CD4-positive, CD25-positive, alpha-beta regulatory T cell (primary cell): Measurements from ENCODE around the gene CLCN3. TPM values are rescaled to one million over a fixed set of nuclear protein-coding genes. Genes with fewer than 3 reads are reported as not detected.
A peak's percentile ranks its signal among the peaks of the same experiment; 100 is the strongest.

Experiments used
- ATAC-seq, 2 donors: fragments of 150-1000 bp; cut with Tn5 transposase; one replicate each; pipeline ENCODE4 v1.10.0; 2021; ENCODE audit warnings: low read depth in 2 of 2, moderate number of reproducible peaks in 2 of 2, moderate library complexity in 1 of 2
- DNase-seq, 3 donors: peaks; one replicate each; pipeline versions ENCODE4 v3.0.0 to v3.0.0-alpha.2; 2012 to 2022; ENCODE audit warnings: mixed read lengths in 1 of 3
- H3K27ac ChIP-seq: one replicate; pipeline ENCODE4 v1.7.0; 2013; ENCODE audit warnings: mild to moderate bottlenecking, low read length; ENCODE audit not compliant: insufficient read depth, poor library complexity, severe bottlenecking
- H3K27me3 ChIP-seq: one replicate; pipeline ENCODE4 v1.7.0; 2013; ENCODE audit warnings: low read length; ENCODE audit not compliant: control insufficient read depth, insufficient read depth
- H3K36me3 ChIP-seq: one replicate; pipeline ENCODE4 v1.7.0; 2013; ENCODE audit warnings: mild to moderate bottlenecking, low read length, moderate library complexity; ENCODE audit not compliant: control insufficient read depth, insufficient read depth
- H3K4me1 ChIP-seq: 2 replicates; pipeline ENCODE4 v1.7.0; 2013; ENCODE audit warnings: mild to moderate bottlenecking, low read length; ENCODE audit not compliant: insufficient read depth, control insufficient read depth, poor library complexity, severe bottlenecking
- H3K4me3 ChIP-seq: one replicate; pipeline ENCODE4 v1.7.0; 2013; ENCODE audit warnings: low read depth, mild to moderate bottlenecking, low read length, moderate library complexity
- H3K9me3 ChIP-seq, 2 experiments: 1 replicate in 1 of 2; 2 replicates in 1 of 2; pipeline ENCODE4 v1.7.0; 2013; ENCODE audit warnings: low read length in 2 of 2, mild to moderate bottlenecking in 1 of 2, moderate library complexity in 1 of 2; ENCODE audit not compliant: control insufficient read depth in 2 of 2
- H3K27ac Mint-ChIP-seq, 3 donors: one replicate each; pipeline ENCODE4 v1.8.0; 2020 to 2022; ENCODE audit warnings: mild to moderate bottlenecking in 3 of 3, mixed read lengths in 3 of 3, moderate library complexity in 2 of 3
- H3K27me3 Mint-ChIP-seq: one replicate; pipeline ENCODE4 v1.8.0; 2022; ENCODE audit warnings: mild to moderate bottlenecking, mixed read lengths
- H3K36me3 Mint-ChIP-seq: one replicate; pipeline ENCODE4 v1.8.0; 2020; ENCODE audit warnings: mixed read lengths
- H3K4me1 Mint-ChIP-seq, 4 donors: one replicate each; pipeline ENCODE4 v1.8.0; 2020 to 2022; ENCODE audit warnings: mixed read lengths in 4 of 4, mild to moderate bottlenecking in 1 of 4
- H3K4me3 Mint-ChIP-seq, 4 donors: one replicate each; pipeline ENCODE4 v1.8.0; 2020 to 2022; ENCODE audit warnings: mild to moderate bottlenecking in 4 of 4, mixed read lengths in 4 of 4, moderate library complexity in 3 of 4
- H3K9me3 Mint-ChIP-seq, 7 donors: one replicate each; pipeline ENCODE4 v1.8.0; 2020 to 2022; ENCODE audit warnings: mixed read lengths in 7 of 7, mild to moderate bottlenecking in 3 of 7, moderate library complexity in 2 of 7
- polyA plus RNA-seq, 4 donors: library from polyadenylated mRNA; unstranded; fragments of 300-500 nt; fragmentation: Illumina TruSeq; gene quantifications; one replicate each; pipeline ENCODE4 v1.2.3, GENCODE V29; 2021
- total RNA-seq: library from RNA; stranded (reverse); gene quantifications from one replicate; pipeline ENCODE4 v1.2.3, GENCODE V29; 2022

Gene CLCN3
- total and polyA plus RNA-seq, 5 donors from 2014 or later: 6.3 to 17.0 (median 9.8) TPM

DNA sequence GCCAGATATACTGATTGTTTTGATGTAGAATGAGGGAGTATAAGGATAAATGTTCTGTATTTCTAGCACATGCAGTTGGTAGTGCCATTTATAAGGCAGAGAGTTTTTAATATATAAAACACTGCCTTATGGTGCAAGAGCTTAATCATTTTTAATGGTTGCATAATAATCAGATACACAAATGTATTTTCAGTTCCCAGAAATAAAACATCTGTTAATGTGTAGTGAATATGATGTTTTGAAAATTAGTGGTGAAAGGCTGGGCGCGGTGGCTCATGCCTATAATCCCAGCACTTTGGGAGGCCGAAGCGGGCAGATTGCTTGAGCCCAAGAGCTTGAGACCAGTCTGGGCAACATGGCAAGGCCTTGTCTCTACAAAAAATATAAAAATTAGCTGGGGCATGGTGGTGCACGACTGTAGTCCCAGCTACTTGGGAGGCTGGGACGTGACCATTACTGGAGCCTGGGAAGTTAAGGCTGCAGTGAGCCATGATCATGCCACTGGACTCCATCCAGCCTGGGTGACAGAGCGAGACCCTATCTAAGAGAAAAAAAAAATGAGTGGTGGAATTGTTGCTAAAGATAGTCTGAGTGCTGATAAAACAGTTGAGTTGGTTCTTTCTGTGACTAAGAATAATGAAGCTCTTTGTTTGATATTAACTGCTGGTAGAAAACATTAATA, 29.3 kb downstream of the CLCN3 start:
- Histone ChIP-seq H3K27ac (no peak overlapping the region), H3K36me3 (peaks cover 13% of the 10 kb centered on the region), H3K4me3 (no peak overlapping the region), H3K4me1 (no peaks in the 10 kb centered on the region), H3K27me3 (no peaks in the 10 kb centered on the region), H3K9me3 (no peaks in the 10 kb centered on the region)
- ATAC-seq: no peak
- Mint-ChIP-seq H3K27me3 (no peaks in the 10 kb centered on the region), H3K4me1 (peaks cover 21 to 31% (median 26%) of the 10 kb centered on the region in 4 donors), H3K36me3 (peaks cover 22% of the 10 kb centered on the region), H3K4me3 (no peak overlapping the region), H3K27ac (no peak overlapping the region), H3K9me3 (no peaks in the 10 kb centered on the region)
- DNase-seq: no peak

DNA sequence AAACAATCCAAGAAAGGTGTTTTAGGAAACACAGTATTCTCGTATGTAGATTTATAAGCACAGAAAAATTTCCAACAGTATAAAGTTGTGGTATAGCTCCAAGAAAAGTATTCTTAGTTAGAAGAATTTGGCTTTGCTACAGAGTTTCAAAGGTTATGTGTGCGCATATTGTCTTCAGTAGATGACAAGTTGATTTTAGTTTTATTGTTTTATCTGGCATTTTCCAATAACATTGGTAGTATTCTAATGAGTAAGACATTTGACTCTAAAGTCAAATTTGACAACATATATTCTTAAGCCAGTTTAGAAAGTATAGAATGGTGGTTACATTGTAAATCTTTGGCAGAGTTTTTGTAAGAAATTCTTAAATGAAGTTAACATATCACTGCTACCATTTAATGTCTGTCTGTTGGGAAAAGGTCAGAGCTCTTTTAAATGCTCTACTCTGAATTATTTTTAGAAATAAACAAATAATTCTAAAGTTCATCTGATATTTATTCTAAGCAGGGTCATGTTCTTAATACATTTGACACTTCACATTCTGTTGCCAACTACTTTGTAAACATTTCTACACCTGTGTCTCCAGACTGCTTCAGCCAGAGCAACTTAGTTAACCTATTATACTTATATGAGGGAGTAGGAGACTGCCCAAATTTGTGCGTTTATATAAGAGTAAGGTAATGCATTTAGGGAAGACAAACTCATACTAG, 30.0 kb downstream of the CLCN3 start:
- Histone ChIP-seq H3K4me3 (no peak overlapping the region), H3K9me3 (no peaks in the 10 kb centered on the region), H3K4me1 (no peaks in the 10 kb centered on the region), H3K27me3 (no peaks in the 10 kb centered on the region), H3K36me3 (peaks cover 8% of the 10 kb centered on the region), H3K27ac (no peak overlapping the region)
- ATAC-seq (no peak), DNase-seq (no peak)
- no peaks in the 10 kb centered on the region for H3K9me3 Mint-ChIP-seq
- no peak overlapping the region for H3K4me3 Mint-ChIP-seq
- peaks cover 21% of the 10 kb centered on the region for H3K36me3 Mint-ChIP-seq
- H3K27me3 Mint-ChIP-seq: no peaks in the 10 kb centered on the region
- H3K4me1 Mint-ChIP-seq: peaks cover 21 to 32% (median 26%) of the 10 kb centered on the region in 4 donors
- peak overlapping the region in 1 of 3 donors; percentile 68 for H3K27ac Mint-ChIP-seq

DNA sequence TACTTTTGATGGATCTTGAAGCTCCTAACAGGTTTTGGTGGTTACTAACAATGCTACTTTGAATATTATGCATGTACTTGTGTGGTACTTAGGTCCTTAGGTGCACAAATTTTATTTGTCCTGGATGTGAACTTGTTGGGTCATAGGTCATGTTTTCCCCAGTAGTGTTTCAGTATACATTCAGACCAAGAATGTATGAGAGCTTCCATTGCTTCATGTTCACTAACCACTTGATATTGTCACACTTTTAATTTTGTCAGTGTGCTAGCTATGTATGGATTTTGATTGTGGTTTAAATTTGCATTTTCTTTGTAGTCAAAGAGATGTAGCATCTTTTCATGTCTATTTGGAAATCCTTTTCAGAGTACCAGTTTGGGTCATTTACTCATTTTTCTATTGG, 32.2 kb downstream of the CLCN3 start:
- no peaks in the 10 kb centered on the region for H3K9me3 Mint-ChIP-seq
- H3K4me3 Mint-ChIP-seq: no peak overlapping the region
- no peaks in the 10 kb centered on the region for H3K9me3 ChIP-seq
- H3K27me3 ChIP-seq: no peaks in the 10 kb centered on the region
- H3K36me3 ChIP-seq: peaks cover 7% of the 10 kb centered on the region
- no peaks in the 10 kb centered on the region for H3K4me1 ChIP-seq
- H3K4me3 ChIP-seq: no peak overlapping the region
- no peak for ATAC-seq
- peaks cover 21% of the 10 kb centered on the region for H3K36me3 Mint-ChIP-seq
- H3K4me1 Mint-ChIP-seq: peaks cover 22 to 34% (median 26%) of the 10 kb centered on the region in 4 donors
- H3K27ac Mint-ChIP-seq: no peak overlapping the region
- no peak for DNase-seq
- no peaks in the 10 kb centered on the region for H3K27me3 Mint-ChIP-seq
- H3K27ac ChIP-seq: no peak overlapping the region

GRCh38 chr4:169655401-169655800, 35.0 kb downstream of the CLCN3 start:
- H3K4me1 Mint-ChIP-seq: peaks cover 21 to 40% (median 24%) of the 10 kb centered on the region in 4 donors
- H3K9me3 Mint-ChIP-seq: no peaks in the 10 kb centered on the region
- H3K9me3 ChIP-seq: no peaks in the 10 kb centered on the region
- no peaks in the 10 kb centered on the region for H3K27me3 Mint-ChIP-seq
- DNase-seq (no peak), ATAC-seq (no peak)
- H3K27ac ChIP-seq: no peak overlapping the region
- H3K4me3 Mint-ChIP-seq: no peak overlapping the region
- no peak overlapping the region for H3K27ac Mint-ChIP-seq
- H3K27me3 ChIP-seq: no peaks in the 10 kb centered on the region
- H3K36me3 Mint-ChIP-seq: peaks cover 15% of the 10 kb centered on the region
- H3K4me1 ChIP-seq: peaks cover 12% of the 10 kb centered on the region
- peaks cover 7% of the 10 kb centered on the region for H3K36me3 ChIP-seq
- no peak overlapping the region for H3K4me3 ChIP-seq

DNA sequence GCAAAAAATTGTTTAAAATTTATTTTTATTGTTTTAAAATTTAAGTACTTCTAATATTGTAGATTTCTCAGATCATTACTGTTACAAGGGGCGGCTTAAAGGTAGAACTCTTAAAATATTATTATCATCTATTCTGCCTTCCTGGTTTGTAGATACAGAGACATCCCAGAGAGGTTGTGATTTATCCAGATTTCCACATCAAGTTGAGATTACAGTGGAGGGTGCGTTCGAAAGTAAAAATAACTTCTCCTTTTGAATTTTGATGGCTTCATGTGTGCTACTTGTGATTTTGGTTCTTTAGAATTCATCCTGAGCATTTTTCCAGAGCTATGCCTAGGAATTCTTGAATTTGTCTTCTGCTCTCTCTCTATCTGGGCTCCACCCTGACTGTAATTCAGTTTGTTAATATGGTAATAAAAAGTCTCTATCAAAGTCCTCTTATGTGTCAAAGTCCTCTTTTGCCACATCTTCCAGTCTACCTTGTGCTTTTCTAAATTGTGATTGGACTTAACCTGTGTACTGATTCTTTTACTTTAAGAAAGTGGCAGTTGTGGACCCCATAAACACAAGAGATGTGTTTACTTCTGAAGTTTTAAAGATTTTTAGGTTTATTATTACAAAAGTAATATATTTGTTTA, 37.2 kb downstream of the CLCN3 start:
- Mint-ChIP-seq H3K36me3 (peaks cover 11% of the 10 kb centered on the region), H3K27me3 (no peaks in the 10 kb centered on the region), H3K4me3 (no peak overlapping the region), H3K27ac (no peak overlapping the region), H3K9me3 (no peaks in the 10 kb centered on the region), H3K4me1 (peaks cover 17 to 37% (median 27%) of the 10 kb centered on the region in 4 donors)
- Histone ChIP-seq H3K27ac (no peak overlapping the region), H3K4me1 (peaks cover 14% of the 10 kb centered on the region), H3K36me3 (peaks cover 7% of the 10 kb centered on the region), H3K4me3 (no peak overlapping the region), H3K9me3 (no peaks in the 10 kb centered on the region), H3K27me3 (no peaks in the 10 kb centered on the region)
- ATAC-seq: no peak
- no peak for DNase-seq

- no peak overlapping the region for H3K4me3 ChIP-seq
- DNase-seq (no peak), ATAC-seq (no peak)
- no peaks in the 10 kb centered on the region for H3K27me3 ChIP-seq
- H3K27ac ChIP-seq: no peak overlapping the region
- H3K27me3 Mint-ChIP-seq: no peaks in the 10 kb centered on the region
- no peaks in the 10 kb centered on the region for H3K9me3 ChIP-seq
- no peaks in the 10 kb centered on the region for H3K9me3 Mint-ChIP-seq
- H3K4me1 ChIP-seq: peaks cover 14% of the 10 kb centered on the region
- H3K36me3 ChIP-seq: peaks cover 7% of the 10 kb centered on the region
- H3K4me1 Mint-ChIP-seq: peaks cover 18 to 37% (median 26%) of the 10 kb centered on the region in 4 donors
- no peak overlapping the region for H3K4me3 Mint-ChIP-seq
- peaks cover 5% of the 10 kb centered on the region for H3K36me3 Mint-ChIP-seq
- peak overlapping the region in 1 of 3 donors; percentile 89 for H3K27ac Mint-ChIP-seq
These were observed 37.8 kb downstream of the CLCN3 start for GRCh38 chr4:169658196-169658595.

GRCh38 chr4:169658975-169659715, 38.8 kb downstream of the CLCN3 start:
- ATAC-seq (no peak), DNase-seq (peak in 1 of 3 donors; percentile 5)
- Mint-ChIP-seq H3K4me3 (no peak overlapping the region), H3K9me3 (no peaks in the 10 kb centered on the region), H3K27me3 (no peaks in the 10 kb centered on the region), H3K4me1 (peaks cover 19 to 36% (median 27%) of the 10 kb centered on the region in 4 donors), H3K27ac (peak overlapping the region in 2 of 3 donors; percentile 18 to 89), H3K36me3 (peaks cover 4% of the 10 kb centered on the region)
- H3K4me3 ChIP-seq: peak overlapping the region; percentile 75
- peak overlapping the region; percentile 72 for H3K27ac ChIP-seq
- peaks cover 4% of the 10 kb centered on the region for H3K36me3 ChIP-seq
- no peaks in the 10 kb centered on the region for H3K27me3 ChIP-seq
- H3K9me3 ChIP-seq: no peaks in the 10 kb centered on the region
- peaks cover 14% of the 10 kb centered on the region for H3K4me1 ChIP-seq
